RPMI7951 (cell line): Measurements from ENCODE around the gene ARF1. TPM values are rescaled to one million over a fixed set of nuclear protein-coding genes. Genes with fewer than 3 reads are reported as not detected.

Source experiments
- DNase-seq: peaks from one replicate; pipeline ENCODE4 v3.0.0-alpha.2; 2012; ENCODE audit warnings: low read depth
- total RNA-seq: library from RNA; depleted of rRNA; stranded (reverse); fragments of >200 nt; shearing (Covaris generic); gene quantifications from 2 replicates; pipeline ENCODE4 v1.2.3, GENCODE V29; 2014; rRNA removed

The ARF1 gene
- total RNA-seq = 163 and 218 TPM in 2 replicates

DNA sequence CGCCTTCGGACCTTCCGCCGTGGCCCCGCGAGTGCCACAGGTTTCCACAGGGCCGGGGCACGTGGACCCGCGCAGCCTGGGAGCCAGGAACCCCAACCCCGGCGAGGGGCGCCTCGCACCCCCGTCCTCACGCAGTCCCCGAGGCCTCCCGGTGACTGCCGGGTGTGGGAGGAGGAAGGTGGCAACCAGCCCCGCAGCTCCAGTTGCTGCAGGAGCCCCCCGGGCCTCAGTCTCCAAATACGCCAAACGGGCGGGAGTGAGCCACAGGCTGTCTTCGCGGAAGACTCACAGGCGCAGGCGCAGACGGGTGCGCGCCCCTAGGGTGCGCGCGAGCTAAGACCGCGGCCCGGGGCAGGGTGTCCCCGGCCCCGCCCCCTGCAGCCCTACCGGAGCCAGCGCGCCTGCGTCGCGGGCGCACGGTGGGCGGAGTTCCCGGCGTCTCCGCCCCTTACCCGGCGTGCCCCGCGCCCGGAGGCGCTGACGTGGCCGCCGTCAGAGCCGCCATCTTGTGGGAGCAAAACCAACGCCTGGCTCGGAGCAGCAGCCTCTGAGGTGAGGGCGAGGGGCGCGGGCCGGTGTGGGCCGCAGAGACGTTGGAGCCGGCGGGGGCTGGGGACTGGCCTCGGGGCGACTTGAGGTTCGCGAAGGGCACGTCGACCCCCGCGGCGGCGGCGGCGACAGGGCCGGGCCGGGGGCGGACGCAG lies at the start of gene ARF1:
TSS of gene ARF1 (plus strand) at position 495 of the 704 bp plus-strand sequence. CDS start 14,407 bp downstream, outside the sequence.
- DNase-seq = peak; percentile 84

DNA sequence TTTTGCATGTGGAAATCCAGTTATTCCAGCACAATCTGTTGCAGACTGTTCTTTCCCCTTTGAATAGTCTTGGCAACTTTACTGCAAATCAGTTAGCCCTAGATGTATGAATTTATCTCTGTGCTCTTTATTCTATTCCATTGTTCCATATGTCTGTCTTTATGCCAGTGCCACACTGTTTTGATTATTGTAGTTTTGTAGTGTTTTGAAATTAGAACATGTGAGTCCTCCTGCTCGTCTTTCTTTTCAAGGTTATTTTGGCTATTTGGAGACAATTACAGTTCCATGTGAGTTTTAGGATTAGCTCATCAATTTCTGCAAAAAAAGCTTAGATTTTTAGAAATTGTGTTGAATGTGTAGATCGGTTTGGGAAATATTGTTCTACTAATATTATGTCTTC lies 49.1 kb upstream of the ARF1 start:
- DNase-seq = no peak

DNA sequence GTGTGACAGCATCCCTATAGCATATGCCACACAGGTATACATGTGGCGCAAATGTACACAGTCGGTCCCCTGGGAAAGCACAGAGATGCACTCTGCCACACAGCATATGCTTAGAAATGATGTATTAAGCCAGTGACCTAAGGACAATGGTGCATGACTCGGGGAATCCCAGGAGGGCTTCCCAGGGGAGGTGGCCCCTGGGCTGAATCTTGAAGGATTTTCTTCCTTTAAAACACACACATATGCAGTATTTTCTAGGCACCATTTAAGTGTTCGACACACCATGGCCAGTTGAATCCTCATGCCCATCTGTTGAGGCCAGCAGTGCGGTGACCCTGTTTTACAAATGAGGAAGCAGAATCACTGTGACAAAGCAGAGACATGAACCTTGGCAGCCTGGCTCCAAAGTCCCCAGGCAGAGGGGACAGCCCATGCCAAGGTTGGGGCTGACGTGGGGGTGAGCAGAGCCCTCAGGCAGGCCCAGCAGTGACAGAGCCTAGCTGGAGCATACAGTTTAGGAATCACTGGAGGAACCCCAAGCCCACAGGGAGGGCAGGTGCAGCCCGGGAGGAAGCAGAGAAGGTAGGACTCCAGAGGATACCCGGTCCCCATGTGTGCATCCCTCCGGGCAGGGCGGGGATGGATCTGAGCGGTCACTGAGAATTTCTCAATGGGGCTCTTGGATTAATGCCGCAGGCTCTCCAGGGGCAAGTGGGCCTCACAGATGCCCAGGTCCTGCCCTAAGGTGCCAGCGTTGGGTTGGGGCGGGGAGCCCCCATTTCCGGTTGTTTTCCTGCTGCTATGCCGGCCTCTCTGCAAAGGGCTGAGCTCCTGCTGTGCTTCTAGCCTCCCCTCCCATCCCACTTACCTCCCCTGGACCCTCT lies 47.3 kb upstream of the ARF1 start:
- DNase-seq = no peak

DNA sequence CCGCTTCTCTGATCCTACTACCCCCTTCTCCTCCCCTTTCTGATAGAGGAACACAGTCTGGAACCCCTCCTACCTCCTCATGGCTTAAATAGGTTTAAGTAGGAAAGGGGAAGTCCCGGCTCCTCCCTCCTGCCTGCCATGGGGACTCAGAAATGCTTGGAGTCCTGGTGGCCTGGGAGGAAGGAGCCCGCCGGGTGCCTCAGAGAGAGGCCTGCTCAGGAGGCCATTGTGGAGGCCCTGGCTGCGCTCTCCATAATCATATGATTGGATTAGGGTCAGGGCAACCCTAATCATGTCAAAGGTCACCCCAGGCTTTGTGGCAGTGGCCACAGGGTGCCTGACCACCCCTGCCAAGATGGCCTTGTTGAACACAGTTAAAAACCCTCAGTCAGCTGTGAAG lies 46.7 kb upstream of the ARF1 start:
- no peak for DNase-seq

DNA sequence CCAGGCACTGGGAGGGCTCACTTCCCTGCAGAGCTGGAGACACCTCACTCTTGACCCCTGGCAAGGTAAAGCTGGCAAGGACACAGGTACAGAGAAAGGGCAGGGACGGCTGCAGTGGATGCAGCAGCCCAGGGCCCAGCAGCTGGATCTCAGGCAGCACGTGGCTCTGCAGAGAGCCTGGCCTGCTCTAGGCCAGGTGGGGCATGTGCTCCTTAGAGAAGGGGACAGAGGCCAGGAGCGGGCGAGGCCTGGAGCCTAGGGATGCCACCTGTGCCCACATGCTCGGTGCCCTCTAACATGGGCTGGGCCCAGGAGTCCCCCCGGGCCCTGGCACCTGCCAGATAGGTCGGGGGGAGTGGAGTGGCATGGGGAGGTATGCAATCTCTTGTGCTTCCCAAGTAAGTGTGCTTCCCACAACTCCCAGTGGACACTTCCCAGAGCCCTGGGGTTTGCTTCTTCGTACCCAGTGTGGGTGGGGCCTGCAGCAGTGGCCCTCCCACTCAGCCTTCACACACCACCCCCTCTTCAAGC lies 45.7 kb upstream of the ARF1 start:
- DNase-seq = no peak

DNA sequence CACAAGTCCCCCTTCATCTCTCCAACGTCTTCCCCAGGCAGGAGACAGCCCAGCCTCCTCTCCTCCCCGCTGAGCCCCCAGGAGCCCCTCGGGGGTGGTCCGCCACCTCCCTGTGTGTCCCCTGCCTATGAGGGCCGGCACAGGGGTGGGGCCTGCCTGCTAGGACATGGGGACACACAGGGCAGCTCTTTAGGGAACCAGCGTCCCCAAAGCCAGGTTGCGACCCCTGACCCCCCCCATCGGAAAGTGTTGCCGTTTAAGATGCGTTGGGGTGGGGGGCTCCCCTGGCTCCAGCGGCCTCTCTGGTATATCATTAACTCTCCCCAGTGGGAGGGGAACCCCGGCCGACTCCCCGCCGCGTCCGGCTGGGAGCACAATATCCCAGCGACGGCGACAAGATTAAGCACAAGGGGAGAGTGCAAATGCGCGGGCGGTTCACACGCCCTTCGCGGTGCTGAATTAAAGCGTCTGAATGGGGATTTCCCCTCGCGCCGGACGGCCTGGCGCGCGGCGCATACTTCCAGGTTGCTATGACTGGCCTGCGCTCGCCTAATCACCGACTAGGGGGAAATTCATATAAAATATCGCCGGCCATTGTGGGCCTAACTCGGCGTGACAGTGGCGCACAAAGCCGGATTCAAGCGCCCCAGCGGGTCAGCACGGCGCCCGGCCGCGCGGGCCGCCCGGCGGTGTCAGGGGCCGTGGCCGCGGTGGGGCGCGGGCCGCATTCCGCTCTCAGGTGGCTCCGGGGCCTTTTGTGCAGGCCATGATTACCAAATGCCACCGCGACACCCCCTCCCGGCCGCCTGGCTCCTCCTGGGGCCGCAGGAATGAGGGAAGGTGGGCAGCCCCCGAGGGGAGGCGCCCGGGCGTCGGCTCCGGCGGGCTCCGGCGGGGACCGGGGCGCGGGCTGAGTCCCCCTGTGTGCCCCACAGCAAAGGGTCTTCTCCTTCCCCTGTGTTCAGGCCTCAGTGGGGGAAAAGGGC lies 44.8 kb upstream of the ARF1 start:
- peak; percentile 26 for DNase-seq

DNA sequence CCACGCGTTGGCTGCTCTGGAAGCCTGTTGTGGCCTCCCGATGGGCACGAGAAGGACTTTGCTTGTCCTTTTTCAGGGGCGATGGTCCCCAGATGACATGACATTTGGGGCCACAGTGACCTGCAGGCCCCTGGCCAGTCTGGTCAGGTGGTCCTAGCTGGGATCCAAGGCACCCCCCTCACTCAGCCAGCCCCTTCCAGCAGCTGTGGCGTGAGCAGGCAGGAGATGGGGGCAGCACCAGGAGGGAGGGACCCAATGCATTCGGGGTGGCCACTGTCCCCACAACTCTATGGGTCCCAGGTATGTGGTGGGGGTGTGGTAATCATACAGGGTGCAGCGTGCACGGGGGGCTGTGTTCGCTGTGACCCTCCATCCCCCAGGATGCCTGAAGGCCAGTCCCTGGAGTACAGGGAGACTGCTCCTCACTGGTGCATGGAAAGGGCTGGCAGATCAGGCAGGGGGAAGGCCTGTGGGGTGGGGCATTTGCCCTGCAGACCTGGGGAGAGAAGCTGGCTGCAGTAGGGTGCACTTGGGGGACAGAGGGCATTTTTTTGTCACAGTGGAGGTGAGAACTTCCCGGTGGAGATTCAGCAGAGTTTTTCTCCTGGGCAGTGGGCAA lies 44.0 kb upstream of the ARF1 start:
- DNase-seq = no peak

DNA sequence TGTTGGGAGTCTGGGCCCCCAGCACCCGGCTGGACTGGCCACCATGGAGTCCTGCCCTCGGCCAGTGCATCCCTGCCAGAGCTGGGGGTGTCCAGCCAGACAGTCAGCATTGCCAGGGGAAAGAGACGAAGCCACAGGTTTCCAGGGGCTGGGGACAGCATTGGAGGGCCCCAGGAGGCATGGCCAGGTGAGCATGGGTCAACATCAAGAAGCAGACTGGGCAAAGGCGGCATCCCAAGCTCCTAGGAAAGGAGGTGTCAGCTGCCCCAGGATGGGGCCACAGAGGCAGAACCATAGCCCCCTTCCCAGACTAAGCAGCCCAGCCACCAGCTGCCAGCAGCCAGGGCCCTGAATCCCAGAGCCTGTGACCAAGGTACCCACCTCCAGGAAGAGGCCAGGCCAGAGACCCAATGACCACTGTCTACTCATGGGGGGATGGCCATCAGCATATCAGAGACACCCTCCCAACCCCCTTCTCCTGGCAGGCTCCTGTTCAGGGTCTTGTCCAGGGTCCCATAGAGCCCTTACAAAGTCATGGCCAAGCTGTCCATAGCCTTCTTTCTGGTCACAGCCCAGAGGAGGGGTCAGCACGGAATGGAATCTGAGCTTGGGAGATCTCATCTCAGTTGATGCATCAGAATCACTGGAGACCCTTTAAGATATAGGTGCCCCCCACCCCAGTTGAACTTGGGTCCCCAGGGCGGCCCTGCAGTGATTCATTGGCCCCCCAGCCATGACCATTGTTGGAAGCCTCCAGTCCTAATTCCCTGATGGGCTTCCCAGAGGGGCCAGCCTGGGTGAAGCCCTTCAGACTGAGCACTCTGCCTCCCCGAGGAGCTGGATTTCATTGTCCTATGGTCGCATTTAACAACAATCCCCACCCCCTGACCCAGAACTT lies 43.3 kb upstream of the ARF1 start:
- no peak for DNase-seq

DNA sequence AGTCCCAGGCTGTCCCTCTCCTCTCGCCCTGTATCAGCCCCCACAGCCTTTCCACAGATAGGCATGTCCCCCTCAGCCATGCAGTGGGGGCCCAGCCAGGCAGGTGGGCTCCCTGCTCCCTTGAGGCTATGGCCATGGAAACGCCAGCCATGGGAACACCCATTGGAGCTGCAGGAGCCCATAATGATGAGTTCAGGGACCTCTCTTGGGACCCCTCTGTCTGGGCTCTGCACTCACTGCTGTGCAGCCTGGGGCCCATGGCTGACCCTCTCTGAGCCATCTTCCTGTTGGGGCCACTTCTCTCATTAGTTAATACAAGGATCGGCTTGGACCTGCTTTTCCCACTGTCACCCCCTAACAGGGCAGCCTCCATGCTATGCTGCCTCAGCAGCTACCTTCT lies 42.5 kb upstream of the ARF1 start:
- no peak for DNase-seq

DNA sequence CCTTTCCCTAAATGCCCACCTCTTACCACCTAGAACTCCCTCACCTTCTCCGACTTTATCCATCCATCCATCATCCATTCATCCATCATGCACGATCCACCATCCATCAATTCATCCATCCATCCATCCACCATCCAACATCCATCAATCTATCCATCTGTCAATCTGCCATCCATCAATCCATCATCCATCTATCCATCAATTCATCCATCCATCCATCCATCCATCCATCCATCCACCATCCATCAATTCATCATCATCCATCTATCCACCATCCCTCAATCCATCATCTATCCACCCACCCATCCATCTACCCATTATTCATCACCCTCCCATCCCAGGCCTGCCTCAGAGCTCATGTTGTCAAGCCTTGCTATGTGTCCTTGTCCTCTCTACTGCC lies 41.2 kb upstream of the ARF1 start:
- DNase-seq = no peak

DNA sequence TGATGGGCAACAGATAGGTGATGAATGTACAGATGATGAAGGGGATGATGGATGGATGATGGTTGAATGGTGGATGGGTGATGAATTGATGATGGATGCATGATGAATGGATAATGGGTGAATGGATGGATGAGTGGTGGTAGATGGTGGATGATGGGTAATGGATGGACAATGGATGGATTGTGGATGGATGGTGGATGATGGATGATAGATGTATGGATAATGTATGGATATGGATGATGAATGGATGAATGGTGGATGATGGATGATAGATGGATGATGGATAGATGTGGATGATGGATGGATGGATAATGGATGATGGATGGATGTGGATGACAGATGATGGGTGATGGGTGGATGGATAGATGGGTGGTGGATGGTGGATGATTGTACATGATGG lies 40.0 kb upstream of the ARF1 start:
- DNase-seq = no peak

DNA sequence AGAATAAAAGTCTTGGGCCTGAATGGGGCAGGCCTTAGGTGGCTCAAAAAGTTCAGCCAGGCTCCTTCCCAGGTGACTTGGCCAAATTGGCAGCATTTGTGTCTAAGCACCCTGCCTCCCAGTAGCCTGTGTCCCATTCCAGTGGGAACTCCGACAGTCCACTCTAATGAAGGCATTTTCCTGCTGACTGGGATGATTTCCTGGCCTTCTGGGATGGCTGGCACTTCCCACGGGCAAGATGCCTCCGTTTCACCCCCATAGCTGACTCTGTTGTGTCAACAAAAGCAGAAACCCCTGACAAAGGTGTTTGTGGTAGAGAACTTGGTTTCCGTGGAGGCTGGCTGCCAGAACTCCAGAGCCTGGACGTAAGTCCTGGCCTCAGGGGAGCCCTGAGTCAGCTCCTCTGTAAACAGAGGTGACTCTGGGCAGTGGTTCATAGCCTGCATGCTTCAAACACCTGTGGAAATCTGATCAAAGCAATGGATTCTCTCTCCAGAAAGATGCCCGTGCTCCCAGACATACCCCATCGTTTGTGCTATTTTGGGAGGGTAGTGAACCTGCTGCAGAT lies 39.1 kb upstream of the ARF1 start:
- DNase-seq = peak; percentile 66

DNA sequence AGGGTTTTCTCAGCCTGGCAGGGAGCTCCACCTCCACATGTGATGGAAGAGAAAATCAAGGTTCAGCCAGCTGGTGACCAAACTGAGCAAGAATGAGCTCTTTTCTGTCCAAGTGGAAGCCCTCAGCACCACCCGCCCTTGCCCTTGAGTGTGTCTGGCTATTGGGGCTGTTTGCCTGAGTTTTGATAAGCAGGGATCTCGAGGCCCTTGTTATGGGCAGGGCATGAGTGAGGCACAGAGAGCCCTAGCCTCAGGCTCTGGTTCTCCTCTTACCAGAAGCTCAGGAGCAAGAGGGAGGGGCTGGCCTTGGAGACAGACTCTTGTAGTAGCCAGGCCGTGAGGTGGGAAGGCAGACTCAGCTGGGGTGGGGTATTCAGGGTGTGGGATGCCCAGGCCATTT lies 37.5 kb upstream of the ARF1 start:
- DNase-seq = no peak

DNA sequence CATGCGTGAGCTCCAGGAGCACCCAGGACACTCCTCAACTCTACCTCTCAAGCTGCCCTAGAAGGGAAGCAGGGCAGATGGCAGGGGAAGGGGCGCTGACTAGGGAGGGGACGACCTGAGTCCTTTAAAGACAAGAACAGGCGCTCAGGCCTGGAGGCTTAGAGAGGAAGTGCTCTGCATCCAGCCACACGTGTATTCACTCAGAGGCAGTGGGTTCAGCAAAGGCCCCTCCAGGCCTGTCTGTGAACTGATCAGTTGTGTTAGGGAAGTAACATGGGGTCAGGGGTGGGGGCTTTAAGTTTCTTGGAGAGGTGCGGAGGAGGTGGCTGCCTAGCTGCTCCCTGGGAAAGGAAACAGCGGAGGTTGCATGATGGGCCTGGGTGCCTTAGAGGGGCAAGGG lies 37.1 kb upstream of the ARF1 start:
- no peak for DNase-seq

DNA sequence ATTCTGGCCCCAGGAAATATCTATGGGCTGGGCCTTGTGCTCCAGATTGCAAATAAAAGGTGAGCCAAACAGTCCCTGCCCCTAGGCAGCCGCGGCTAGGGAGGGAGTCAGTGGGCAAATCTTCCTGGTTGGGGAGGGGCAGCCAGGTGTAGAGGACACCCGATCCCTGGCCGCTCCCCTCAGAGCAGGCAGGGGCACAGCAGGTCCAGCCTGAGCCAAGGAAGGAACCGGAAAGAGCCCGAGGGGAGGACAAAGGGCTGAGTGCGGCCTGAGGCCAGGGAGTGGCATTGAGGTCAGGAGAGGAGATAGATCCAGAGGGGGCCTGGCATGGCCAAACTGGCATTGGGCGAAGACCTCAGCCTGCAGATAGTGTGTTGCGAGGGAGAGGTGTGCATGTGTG lies 36.6 kb upstream of the ARF1 start:
- no peak for DNase-seq

DNA sequence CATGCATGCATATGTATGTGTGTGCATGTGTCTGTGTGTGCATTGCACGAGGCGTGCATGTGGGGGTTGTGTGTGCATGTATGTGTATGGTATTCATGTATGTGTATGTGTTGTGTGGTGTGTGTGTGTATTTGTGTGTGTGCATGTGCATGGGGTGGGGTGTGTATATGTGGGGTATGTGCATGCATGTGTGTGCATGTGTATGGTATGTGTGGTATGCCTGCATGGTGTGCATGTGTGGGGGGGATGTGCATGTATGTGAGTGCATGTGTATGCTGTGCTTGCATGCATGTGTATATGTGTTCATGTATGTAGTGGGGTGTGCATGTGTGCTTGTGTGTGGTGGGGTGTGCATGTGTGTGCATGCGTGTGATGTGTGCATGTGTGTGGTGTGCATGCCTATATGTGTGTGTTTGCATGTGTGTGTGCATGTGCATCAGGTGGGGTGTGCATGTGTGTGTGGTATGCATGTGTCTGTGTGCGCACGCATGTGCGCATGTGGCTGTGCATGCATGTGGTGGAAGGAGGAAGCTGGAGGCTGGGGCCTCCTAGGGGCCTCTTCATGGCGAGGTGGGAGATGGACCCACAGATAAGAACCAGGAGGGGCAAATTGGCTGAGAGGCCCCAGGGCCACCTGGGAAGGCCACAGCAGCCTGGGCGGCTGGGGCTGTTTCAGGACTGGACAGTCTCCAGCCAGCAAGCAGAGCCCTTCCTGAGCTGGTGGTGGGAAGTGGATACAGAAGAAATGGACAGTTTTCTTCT lies 35.9 kb upstream of the ARF1 start:
- no peak for DNase-seq

DNA sequence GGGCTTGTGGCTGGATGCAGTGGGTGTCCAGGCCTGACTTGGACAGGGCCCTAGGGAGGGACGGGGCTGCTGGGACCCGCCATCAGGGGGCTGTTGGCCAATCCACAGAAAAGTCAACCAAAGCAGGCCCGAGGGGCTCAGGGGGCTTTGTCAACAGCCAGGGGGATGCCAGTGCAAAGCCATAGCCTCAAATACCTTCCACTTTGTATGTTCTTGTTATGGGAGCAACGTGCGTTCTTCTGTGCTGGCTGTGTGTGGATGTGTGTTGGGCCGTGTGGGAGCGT lies 35.4 kb upstream of the ARF1 start:
- DNase-seq = no peak

DNA sequence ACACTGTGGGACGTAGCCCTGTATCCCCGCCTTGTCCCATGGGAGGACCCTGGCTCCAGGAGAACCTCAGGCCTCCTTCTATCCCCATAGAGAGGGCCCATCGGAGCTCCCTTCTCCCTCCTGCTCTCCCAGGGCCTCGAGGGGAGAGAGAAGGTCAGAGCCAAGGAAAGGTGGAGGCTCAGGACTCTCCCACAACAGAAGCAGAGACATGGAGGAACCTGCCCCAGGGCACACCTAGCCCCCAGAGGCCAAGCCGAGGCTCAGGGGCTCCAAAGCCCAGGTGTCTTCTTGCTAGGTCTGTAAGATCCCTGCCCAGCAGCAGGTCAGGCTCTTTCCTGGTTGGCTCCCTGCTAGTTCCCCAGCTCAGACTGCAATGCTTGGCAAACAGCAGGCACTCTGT lies 34.4 kb upstream of the ARF1 start:
- DNase-seq = no peak

DNA sequence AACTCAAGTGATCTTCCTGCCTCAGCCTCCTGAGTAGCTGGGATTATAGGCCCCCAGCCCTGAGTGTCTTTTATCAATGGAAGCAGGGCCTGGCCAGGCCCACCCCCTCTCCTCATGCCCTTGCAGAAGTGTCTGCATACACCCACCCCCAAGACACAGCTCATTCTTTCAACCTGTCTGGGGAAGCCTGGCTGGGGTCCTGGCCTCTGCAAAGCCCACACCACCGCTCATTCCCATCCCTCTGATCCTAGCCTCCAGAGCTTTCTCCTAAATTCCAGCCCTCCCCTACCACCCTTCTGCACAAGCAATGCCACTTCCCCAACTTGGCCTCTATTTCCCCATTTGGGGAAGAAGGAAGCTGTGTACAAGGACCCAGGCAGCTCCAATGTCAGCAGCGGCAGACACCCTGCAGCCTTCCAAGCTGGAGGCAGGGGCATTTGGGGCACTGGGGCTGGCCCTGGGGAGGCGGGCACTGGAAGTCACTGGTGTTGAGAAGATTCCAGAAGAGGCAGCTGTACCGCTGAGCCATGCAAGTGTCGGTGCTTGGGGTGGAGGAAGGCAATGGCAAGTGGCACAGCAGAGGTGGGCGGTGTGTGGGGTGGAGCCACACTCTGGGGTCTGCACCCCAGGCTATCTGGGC lies 33.7 kb upstream of the ARF1 start:
- DNase-seq = no peak
